IMR-90 (cell line): ENCODE data around the gene TMEM176A. TPM values are rescaled to one million over a fixed set of nuclear protein-coding genes. Genes with fewer than 3 reads are reported as not detected.

Source experiments
- ATAC-seq: fragments of 200-7000 bp; cut with Tn5 transposase; 2 replicates; pipeline ENCODE4 v1.9.1; 2020; ENCODE audit warnings: low read depth, mild to moderate bottlenecking, moderate library complexity
- BruUV-seq: library from RNA; stranded (reverse); fragments of 400-500 nt; replicated peaks from 2 replicates; lab custom pipeline; 2021; lab: Mats Ljungman, UMichigan
- CTCF ChIA-PET: fragments of 300-600 bp; formaldehyde crosslinking; extraction: SDS; loops from one replicate; lab custom pipeline; 2021; ENCODE audit warnings: antibody characterized with exemption; lab: Yijun Ruan, JAX
- POLR2A ChIA-PET: fragments of 300-600 bp; sonication (Branson Sonifier 250); formaldehyde crosslinking; loops from one replicate; lab custom pipeline; 2022; ENCODE audit warnings: antibody characterized with exemption; ENCODE audit not compliant: unreplicated experiment; lab: Charles Lee
- DNase-seq: peaks from one replicate; pipeline ENCODE4 v3.0.0; 2013
- H2AFZ ChIP-seq: replicated peaks from 2 replicates; pipeline ENCODE3; 2013; ENCODE audit warnings: low read length, mild to moderate bottlenecking; ENCODE audit not compliant: poor library complexity
- H2AK5ac ChIP-seq: 2 replicates; pipeline ENCODE4 v1.6.1; 2013; ENCODE audit warnings: low read depth, low read length, inconsistent platforms
- H2AK9ac ChIP-seq: replicated peaks from 2 replicates; pipeline ENCODE3; 2013; ENCODE audit warnings: mild to moderate bottlenecking, low read depth, low read length, moderate library complexity; ENCODE audit not compliant: poor library complexity
- H2BK120ac ChIP-seq: 2 replicates; pipeline ENCODE4 v1.6.1; 2013; ENCODE audit warnings: low read depth, low read length, inconsistent platforms
- H2BK15ac ChIP-seq: 3 replicates; pipeline ENCODE4 v1.6.1; 2013; ENCODE audit warnings: low read depth, low read length, inconsistent platforms
- H2BK20ac ChIP-seq: 2 replicates; pipeline ENCODE4 v1.6.1; 2013; ENCODE audit warnings: low read depth, mild to moderate bottlenecking, inconsistent platforms, low read length, moderate library complexity
- H2BK5ac ChIP-seq: 2 replicates; pipeline ENCODE4 v1.6.1; 2013; ENCODE audit warnings: mild to moderate bottlenecking, low read depth, low read length, inconsistent platforms; ENCODE audit not compliant: poor library complexity, severe bottlenecking
- H3K14ac ChIP-seq: replicated peaks from 2 replicates; pipeline ENCODE4 v1.6.1; 2013; ENCODE audit warnings: low read depth, low read length, inconsistent platforms
- H3K18ac ChIP-seq: 2 replicates; pipeline ENCODE4 v1.6.1; 2013; ENCODE audit warnings: low read depth, low read length, control low read depth
- H3K23ac ChIP-seq: 2 replicates; pipeline ENCODE4 v1.6.1; 2013; ENCODE audit warnings: low read depth, low read length, inconsistent platforms
- H3K27ac ChIP-seq: 2 replicates; pipeline ENCODE4 v1.5.1; 2013; ENCODE audit warnings: mild to moderate bottlenecking, control low read depth, low read length; ENCODE audit not compliant: insufficient read depth
- H3K27me3 ChIP-seq: 2 replicates; pipeline ENCODE4 v1.6.1; 2013; ENCODE audit warnings: low read length; ENCODE audit not compliant: control insufficient read depth, insufficient read depth
- H3K36me3 ChIP-seq: 2 replicates; pipeline ENCODE4 v1.6.1; 2013; ENCODE audit warnings: low read length, mixed read lengths; ENCODE audit not compliant: control insufficient read depth, insufficient read depth
- H3K4ac ChIP-seq: 2 replicates; pipeline ENCODE4 v1.6.1; 2013; ENCODE audit warnings: low read depth, low read length, inconsistent platforms
- H3K4me1 ChIP-seq: 2 replicates; pipeline ENCODE4 v1.6.1; 2013; ENCODE audit warnings: low read length, mixed read lengths; ENCODE audit not compliant: control insufficient read depth, insufficient read depth
- H3K4me2 ChIP-seq: 2 replicates; pipeline ENCODE4 v1.6.1; 2013; ENCODE audit warnings: low read depth, mild to moderate bottlenecking, control low read depth, low read length, moderate library complexity
- H3K4me3 ChIP-seq: 2 replicates; pipeline ENCODE4 v1.5.1; 2013; ENCODE audit warnings: low read depth, mild to moderate bottlenecking, control low read depth, low read length, moderate library complexity; ENCODE audit not compliant: insufficient read depth
- H3K56ac ChIP-seq: 2 replicates; pipeline ENCODE4 v1.6.1; 2013; ENCODE audit warnings: low read length, inconsistent platforms; ENCODE audit not compliant: insufficient read depth; ENCODE audit errors: extremely low read depth
- H3K79me1 ChIP-seq, 2 experiments: 2 replicates each; pipeline ENCODE4 v1.6.1; 2013; ENCODE audit warnings: low read length in 2 of 2, inconsistent platforms in 1 of 2, low read depth in 1 of 2
- H3K9ac ChIP-seq: 2 replicates; pipeline ENCODE4 v1.6.1; 2013; ENCODE audit warnings: low read depth, low read length, control low read depth
- H3K9me1 ChIP-seq: 2 replicates; pipeline ENCODE4 v1.6.1; 2013; ENCODE audit warnings: low read length, inconsistent platforms; ENCODE audit not compliant: insufficient read depth
- H3K9me3 ChIP-seq: 2 replicates; pipeline ENCODE4 v1.6.1; 2013; ENCODE audit warnings: low read length; ENCODE audit not compliant: control insufficient read depth, insufficient read depth
- H4K20me1 ChIP-seq: 2 replicates; pipeline ENCODE4 v1.6.1; 2013; ENCODE audit warnings: low read length, inconsistent platforms; ENCODE audit not compliant: insufficient read depth
- H4K5ac ChIP-seq: 2 replicates; pipeline ENCODE4 v1.6.1; 2013; ENCODE audit warnings: mild to moderate bottlenecking, low read depth, low read length, control low read depth
- H4K8ac ChIP-seq, 2 experiments: 2 replicates each; pipeline ENCODE4 v1.6.1; 2013; ENCODE audit warnings: low read depth in 2 of 2, low read length in 2 of 2, control low read depth in 1 of 2, inconsistent platforms in 1 of 2
- H4K91ac ChIP-seq: 2 replicates; pipeline ENCODE4 v1.6.1; 2013; ENCODE audit warnings: low read depth, low read length, inconsistent platforms; ENCODE audit not compliant: insufficient read depth
- BHLHE40 ChIP-seq: fragments of 150-350 bp; IDR thresholded peaks from 2 replicates; pipeline ENCODE4 v1.6.1; 2016; ENCODE audit warnings: mild to moderate bottlenecking, low read depth, low read length
- CEBPB ChIP-seq: IDR thresholded peaks from 2 replicates; pipeline ENCODE4 v1.6.1; 2012; ENCODE audit warnings: low read depth, low read length, improper control_type of control experiment
- FOS ChIP-seq: fragments of 150-350 bp; IDR thresholded peaks from 2 replicates; pipeline ENCODE4 v1.6.1; 2016; ENCODE audit warnings: low read depth, low read length
- MAFK ChIP-seq: IDR thresholded peaks from 2 replicates; pipeline ENCODE4 v1.6.1; 2012; ENCODE audit warnings: low read depth, low read length, improper control_type of control experiment
- MAZ ChIP-seq: IDR thresholded peaks from 2 replicates; pipeline ENCODE4 v1.6.1; 2012; ENCODE audit warnings: low read depth, mild to moderate bottlenecking, low read length, improper control_type of control experiment, moderate library complexity, borderline replicate concordance
- MXI1 ChIP-seq: IDR thresholded peaks from 2 replicates; pipeline ENCODE4 v1.6.1; 2012; ENCODE audit warnings: low read depth, mild to moderate bottlenecking, low read length, moderate library complexity, borderline replicate concordance
- NFE2L2 ChIP-seq: fragments of 150-350 bp; IDR thresholded peaks from 2 replicates; pipeline ENCODE4 v1.6.1; 2016; ENCODE audit warnings: low read depth, mild to moderate bottlenecking, low read length
- POLR2A ChIP-seq: IDR thresholded peaks from 2 replicates; pipeline ENCODE4 v1.6.1; 2012; ENCODE audit warnings: mild to moderate bottlenecking, low read depth, low read length
- RAD21 ChIP-seq: IDR thresholded peaks from 2 replicates; pipeline ENCODE4 v1.6.1; 2012; ENCODE audit warnings: low read length, improper control_type of control experiment
- RCOR1 ChIP-seq: IDR thresholded peaks from 2 replicates; pipeline ENCODE4 v1.6.1; 2012; ENCODE audit warnings: mild to moderate bottlenecking, low read length, improper control_type of control experiment; ENCODE audit not compliant: insufficient replicate concordance
- RFX5 ChIP-seq: IDR thresholded peaks from 2 replicates; pipeline ENCODE4 v1.8.0; 2012; ENCODE audit warnings: low read depth, mild to moderate bottlenecking, low read length, moderate library complexity
- SMC3 ChIP-seq: fragments of 150-350 bp; IDR thresholded peaks from 2 replicates; pipeline ENCODE4 v1.6.1; 2016; ENCODE audit warnings: low read depth, mild to moderate bottlenecking, antibody characterized with exemption, low read length, moderate library complexity
- WGBS, 2 experiments: methylation state at CpG; one replicate each; pipeline versions ENCODE4 v1.1.5 to v1.1.7; 2013; ENCODE audit warnings: missing lambda C conversion rate in 2 of 2; ENCODE audit not compliant: insufficient read length in 1 of 2; ENCODE audit errors: extremely low coverage in 2 of 2; 5-methylcytosine and 5-hydroxymethylcytosine counted together
- dilution Hi-C: fragments of 300-500 bp; cut with HindIII; formaldehyde crosslinking; loops from one replicate; pipeline ENCODE4 v1.14.3; 2018; ENCODE audit warnings: low sequenced_read_pairs; ENCODE audit not compliant: unreplicated experiment
- in situ Hi-C: fragments of 300-500 bp; cut with MboI; formaldehyde crosslinking; loops from 3 replicates; pipeline ENCODE4 v1.14.3; 2019; ENCODE audit warnings: low sequenced_read_pairs, inconsistent platforms, mixed read lengths
- intact Hi-C: fragments of 100-400 bp; cut with micrococcal nuclease; formaldehyde crosslinking; loops from 2 replicates; pipeline ENCODE4 v1.10.0; 2022
- polyA plus RNA-seq, 3 experiments: library from polyadenylated mRNA; depleted of rRNA; stranded (reverse); fragments of >200 nt; gene quantifications; 2 replicates each; pipeline ENCODE4 v1.2.3, GENCODE V29; 2012; ENCODE audit warnings: low replicate concordance in 1 of 3
- total RNA-seq: library from RNA; depleted of rRNA; stranded (reverse); fragments of >200 nt; gene quantifications from 2 replicates; pipeline ENCODE4 v1.2.3, GENCODE V29; 2012
- TF ChIP-seq, protein P1 (sequence below): fragments of 150-350 bp; IDR thresholded peaks from 2 replicates; pipeline ENCODE4 v1.6.1; 2016; ENCODE audit warnings: low read depth, mild to moderate bottlenecking, low read length, moderate library complexity, borderline replicate concordance
- TF ChIP-seq, protein P2 (sequence below): conservative IDR thresholded peaks from 2 replicates; pipeline ENCODE4 v1.5.1; 2012; ENCODE audit warnings: mild to moderate bottlenecking, low read depth, low read length, improper control_type of control experiment
- TF ChIP-seq, protein P3 (sequence below): fragments of 150-350 bp; IDR thresholded peaks from 2 replicates; pipeline ENCODE4 v1.6.1; 2017; ENCODE audit warnings: mild to moderate bottlenecking, antibody characterized with exemption, low read length, low read depth

TMEM176A gene
- total and polyA plus RNA-seq, 2 of the 4 experiments (the other 2 are of a cell fraction), result not detected

DNA sequence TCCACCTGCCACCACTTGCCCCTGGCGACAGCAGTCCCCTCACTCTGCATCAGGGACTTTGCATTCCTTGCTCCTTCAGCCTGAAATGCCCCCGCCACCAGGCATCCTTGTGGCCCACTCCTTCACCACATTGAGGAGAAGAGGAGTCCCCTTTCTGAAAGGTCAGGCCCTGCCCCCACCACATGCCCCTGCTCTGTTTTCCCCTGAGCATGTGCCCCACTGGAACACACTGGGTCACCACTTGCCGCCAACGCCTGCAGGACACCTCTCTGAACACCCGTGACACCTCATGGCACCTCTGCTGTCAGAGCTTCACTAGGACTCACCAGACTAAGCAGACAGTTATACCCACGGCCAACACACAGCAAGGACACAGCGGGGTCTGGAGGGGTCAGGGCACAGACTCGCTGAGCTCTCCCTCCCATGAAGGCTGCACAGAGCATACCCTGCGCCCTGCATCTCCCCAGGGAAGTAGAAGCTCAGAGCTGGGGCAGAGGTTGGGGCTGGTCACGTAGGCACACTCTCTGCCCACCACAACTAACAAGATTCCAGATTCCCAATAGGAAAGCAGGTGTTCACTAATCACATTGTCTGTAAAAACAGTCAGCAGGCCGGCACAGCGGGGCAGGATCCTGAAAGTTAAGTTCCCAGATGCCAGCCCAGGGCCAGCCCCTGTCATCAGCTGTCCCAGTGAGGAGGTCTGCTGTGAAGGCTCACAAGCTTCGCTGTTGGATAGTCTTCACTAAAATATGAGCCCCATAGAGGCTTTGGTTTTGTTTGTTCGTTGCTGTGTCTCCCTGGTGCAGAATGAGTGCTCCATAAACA is 45.9 kb downstream of the TMEM176A start:
- DNase-seq, result no peak
- Histone ChIP-seq H3K4ac (no peak overlapping the region), H2AK9ac (peak overlapping the region; percentile 23), H4K5ac (no peak overlapping the region; the same call in 1 of the 2 replicates), H3K18ac (no peak overlapping the region; the same call in 1 of the 2 replicates), H2BK20ac (no peak overlapping the region), H2AFZ (no peak overlapping the region), H3K14ac (no peak overlapping the region), H2BK5ac (no peak overlapping the region), H3K36me3 (no peaks in the 10 kb centered on the region), H4K91ac (no peak overlapping the region), H3K23ac (no peak overlapping the region), H3K79me1 (no peaks in the 10 kb centered on the region), H3K9me1 (no peaks in the 10 kb centered on the region), H2AK5ac (no peak overlapping the region), H3K9me3 (no peaks in the 10 kb centered on the region; the same call in 1 of the 2 replicates), H3K9ac (no peak overlapping the region), H4K8ac (no peak overlapping the region), H3K4me1 (peaks cover 4% of the 10 kb centered on the region; the same call in 1 of the 2 replicates), H2BK120ac (no peak overlapping the region), H3K56ac (no peak overlapping the region), H2BK15ac (no peak overlapping the region), H3K27me3 (no peaks in the 10 kb centered on the region; the same call in 1 of the 2 replicates), H3K4me3 (no peak overlapping the region), H3K4me2 (no peak overlapping the region), H3K27ac (no peak overlapping the region), H4K20me1 (no peaks in the 10 kb centered on the region)
- in situ Hi-C loops, result no loop called here
- intact Hi-C loops, result no loop called here
- no peak for ATAC-seq
- ChIA-PET CTCF (no interaction called here), POLR2A (no interaction called here)
- dilution Hi-C loops, result no loop called here
- no TSS peak for BruUV-seq
- 66% methylated on average over 7 of the region's 14 CpGs; no CpG with 5 or more reads in 1 of the 2 experiments for WGBS, 2 experiments
- TF ChIP-seq FOS (no peak), MXI1 (no peak), RCOR1 (no peak), POLR2A (no peak), BHLHE40 (no peak), MAZ (no peak), MAFK (no peak), SMC3 (no peak), NFE2L2 (no peak), CEBPB (no peak), RFX5 (no peak), RAD21 (no peak)
- TF ChIP-seq, protein P1, sequence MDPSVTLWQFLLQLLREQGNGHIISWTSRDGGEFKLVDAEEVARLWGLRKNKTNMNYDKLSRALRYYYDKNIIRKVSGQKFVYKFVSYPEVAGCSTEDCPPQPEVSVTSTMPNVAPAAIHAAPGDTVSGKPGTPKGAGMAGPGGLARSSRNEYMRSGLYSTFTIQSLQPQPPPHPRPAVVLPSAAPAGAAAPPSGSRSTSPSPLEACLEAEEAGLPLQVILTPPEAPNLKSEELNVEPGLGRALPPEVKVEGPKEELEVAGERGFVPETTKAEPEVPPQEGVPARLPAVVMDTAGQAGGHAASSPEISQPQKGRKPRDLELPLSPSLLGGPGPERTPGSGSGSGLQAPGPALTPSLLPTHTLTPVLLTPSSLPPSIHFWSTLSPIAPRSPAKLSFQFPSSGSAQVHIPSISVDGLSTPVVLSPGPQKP, result no peak
- TF ChIP-seq, protein P2, sequence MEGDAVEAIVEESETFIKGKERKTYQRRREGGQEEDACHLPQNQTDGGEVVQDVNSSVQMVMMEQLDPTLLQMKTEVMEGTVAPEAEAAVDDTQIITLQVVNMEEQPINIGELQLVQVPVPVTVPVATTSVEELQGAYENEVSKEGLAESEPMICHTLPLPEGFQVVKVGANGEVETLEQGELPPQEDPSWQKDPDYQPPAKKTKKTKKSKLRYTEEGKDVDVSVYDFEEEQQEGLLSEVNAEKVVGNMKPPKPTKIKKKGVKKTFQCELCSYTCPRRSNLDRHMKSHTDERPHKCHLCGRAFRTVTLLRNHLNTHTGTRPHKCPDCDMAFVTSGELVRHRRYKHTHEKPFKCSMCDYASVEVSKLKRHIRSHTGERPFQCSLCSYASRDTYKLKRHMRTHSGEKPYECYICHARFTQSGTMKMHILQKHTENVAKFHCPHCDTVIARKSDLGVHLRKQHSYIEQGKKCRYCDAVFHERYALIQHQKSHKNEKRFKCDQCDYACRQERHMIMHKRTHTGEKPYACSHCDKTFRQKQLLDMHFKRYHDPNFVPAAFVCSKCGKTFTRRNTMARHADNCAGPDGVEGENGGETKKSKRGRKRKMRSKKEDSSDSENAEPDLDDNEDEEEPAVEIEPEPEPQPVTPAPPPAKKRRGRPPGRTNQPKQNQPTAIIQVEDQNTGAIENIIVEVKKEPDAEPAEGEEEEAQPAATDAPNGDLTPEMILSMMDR, result no peak
- TF ChIP-seq, protein P3, sequence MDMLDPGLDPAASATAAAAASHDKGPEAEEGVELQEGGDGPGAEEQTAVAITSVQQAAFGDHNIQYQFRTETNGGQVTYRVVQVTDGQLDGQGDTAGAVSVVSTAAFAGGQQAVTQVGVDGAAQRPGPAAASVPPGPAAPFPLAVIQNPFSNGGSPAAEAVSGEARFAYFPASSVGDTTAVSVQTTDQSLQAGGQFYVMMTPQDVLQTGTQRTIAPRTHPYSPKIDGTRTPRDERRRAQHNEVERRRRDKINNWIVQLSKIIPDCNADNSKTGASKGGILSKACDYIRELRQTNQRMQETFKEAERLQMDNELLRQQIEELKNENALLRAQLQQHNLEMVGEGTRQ, result no peak
